Thoracic aorta (tissue), 2 donors: ENCODE data around the gene OR2AT4. TPM values are rescaled to one million over a fixed set of nuclear protein-coding genes. Genes with fewer than 3 reads are reported as not detected.

Source experiments
- ATAC-seq: fragments of 150-250 bp; one replicate; pipeline ENCODE4 v1.8.0; 2017; ENCODE audit warnings: low read depth; ENCODE audit not compliant: insufficient number of reproducible peaks, low FRiP score
- DNase-seq: peaks from one replicate; pipeline ENCODE4 v3.0.0-alpha.2; 2020; ENCODE audit warnings: low spot score
- H3K27ac ChIP-seq, 2 donors: fragments of 200-600 bp; sonication (generic); 1 replicate in 1 of 2; 2 replicates in 1 of 2; pipeline ENCODE4 v1.5.1; 2016; ENCODE audit warnings: mild to moderate bottlenecking in 2 of 2, moderate library complexity in 2 of 2
- H3K27me3 ChIP-seq: fragments of 200-600 bp; sonication (generic); replicated peaks from 2 replicates; pipeline ENCODE4 v1.6.0; 2016; ENCODE audit warnings: mild to moderate bottlenecking; ENCODE audit not compliant: insufficient read depth
- H3K36me3 ChIP-seq: fragments of 200-600 bp; sonication (generic); one replicate; pipeline ENCODE4 v1.5.1; 2016
- H3K4me1 ChIP-seq, 2 donors: fragments of 200-600 bp; sonication (generic); 1 replicate in 1 of 2; 2 replicates in 1 of 2; pipeline versions ENCODE4 v1.5.1 to v1.6.0; 2016; ENCODE audit warnings: low read depth in 2 of 2, mild to moderate bottlenecking in 1 of 2; ENCODE audit not compliant: control insufficient read depth in 1 of 2
- H3K4me3 ChIP-seq: fragments of 200-600 bp; sonication (generic); 2 replicates; pipeline ENCODE4 v1.5.1; 2016; ENCODE audit warnings: mild to moderate bottlenecking
- H3K9me3 ChIP-seq: fragments of 200-600 bp; sonication (generic); 2 replicates; pipeline ENCODE4 v1.5.1; 2016
- total RNA-seq, 2 donors: library from RNA; depleted of rRNA; stranded (reverse); fragments of >200 nt; gene quantifications; one replicate each; pipeline versions ENCODE4 v1.1.0 to v1.2.3, GENCODE V29; 2016
- TF ChIP-seq, protein P1 (sequence below): fragments of 200-600 bp; sonication (generic); IDR thresholded peaks from one replicate; pipeline ENCODE4 v1.5.1; 2019; ENCODE audit warnings: antibody characterized with exemption

Gene OR2AT4
- total RNA-seq, 2 donors from 2014 or later = not detected

GRCh38 chr11:75068559-75068958 lies 28.1 kb downstream of the OR2AT4 start:
- Histone ChIP-seq H3K27me3 (no peaks in the 10 kb centered on the region), H3K27ac (no peak overlapping the region), H3K4me1 (no peaks in the 10 kb centered on the region), H3K9me3 (no peaks in the 10 kb centered on the region), H3K36me3 (no peaks in the 10 kb centered on the region), H3K4me3 (no peak overlapping the region)
- TF ChIP-seq, protein P1, sequence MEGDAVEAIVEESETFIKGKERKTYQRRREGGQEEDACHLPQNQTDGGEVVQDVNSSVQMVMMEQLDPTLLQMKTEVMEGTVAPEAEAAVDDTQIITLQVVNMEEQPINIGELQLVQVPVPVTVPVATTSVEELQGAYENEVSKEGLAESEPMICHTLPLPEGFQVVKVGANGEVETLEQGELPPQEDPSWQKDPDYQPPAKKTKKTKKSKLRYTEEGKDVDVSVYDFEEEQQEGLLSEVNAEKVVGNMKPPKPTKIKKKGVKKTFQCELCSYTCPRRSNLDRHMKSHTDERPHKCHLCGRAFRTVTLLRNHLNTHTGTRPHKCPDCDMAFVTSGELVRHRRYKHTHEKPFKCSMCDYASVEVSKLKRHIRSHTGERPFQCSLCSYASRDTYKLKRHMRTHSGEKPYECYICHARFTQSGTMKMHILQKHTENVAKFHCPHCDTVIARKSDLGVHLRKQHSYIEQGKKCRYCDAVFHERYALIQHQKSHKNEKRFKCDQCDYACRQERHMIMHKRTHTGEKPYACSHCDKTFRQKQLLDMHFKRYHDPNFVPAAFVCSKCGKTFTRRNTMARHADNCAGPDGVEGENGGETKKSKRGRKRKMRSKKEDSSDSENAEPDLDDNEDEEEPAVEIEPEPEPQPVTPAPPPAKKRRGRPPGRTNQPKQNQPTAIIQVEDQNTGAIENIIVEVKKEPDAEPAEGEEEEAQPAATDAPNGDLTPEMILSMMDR = no peak
- no peak for ATAC-seq
- no peak for DNase-seq

GRCh38 chr11:75066061-75066460 lies 30.6 kb downstream of the OR2AT4 start:
- DNase-seq (no peak), ATAC-seq (no peak)
- no peaks in the 10 kb centered on the region for H3K9me3 ChIP-seq
- no peaks in the 10 kb centered on the region for H3K27me3 ChIP-seq
- TF ChIP-seq, protein P1 = no peak
- no peaks in the 10 kb centered on the region for H3K4me1 ChIP-seq
- no peaks in the 10 kb centered on the region for H3K36me3 ChIP-seq
- no peak overlapping the region for H3K27ac ChIP-seq
- no peak overlapping the region for H3K4me3 ChIP-seq

GRCh38 chr11:75063741-75064314 lies 32.8 kb downstream of the OR2AT4 start:
- H3K36me3 ChIP-seq = no peaks in the 10 kb centered on the region
- DNase-seq (no peak), ATAC-seq (no peak)
- H3K4me3 ChIP-seq = no peak overlapping the region
- no peaks in the 10 kb centered on the region for H3K4me1 ChIP-seq
- no peak overlapping the region for H3K27ac ChIP-seq
- TF ChIP-seq, protein P1 = no peak
- no peaks in the 10 kb centered on the region for H3K27me3 ChIP-seq
- no peaks in the 10 kb centered on the region for H3K9me3 ChIP-seq

- Histone ChIP-seq H3K9me3 (no peaks in the 10 kb centered on the region), H3K27ac (no peak overlapping the region), H3K4me3 (no peak overlapping the region), H3K27me3 (no peaks in the 10 kb centered on the region), H3K4me1 (no peaks in the 10 kb centered on the region), H3K36me3 (no peaks in the 10 kb centered on the region)
- ATAC-seq = no peak
- no peak for DNase-seq
- TF ChIP-seq, protein P1 = no peak
Measured at GRCh38 chr11:75059299-75059698, 37.4 kb downstream of the OR2AT4 start.

DNA sequence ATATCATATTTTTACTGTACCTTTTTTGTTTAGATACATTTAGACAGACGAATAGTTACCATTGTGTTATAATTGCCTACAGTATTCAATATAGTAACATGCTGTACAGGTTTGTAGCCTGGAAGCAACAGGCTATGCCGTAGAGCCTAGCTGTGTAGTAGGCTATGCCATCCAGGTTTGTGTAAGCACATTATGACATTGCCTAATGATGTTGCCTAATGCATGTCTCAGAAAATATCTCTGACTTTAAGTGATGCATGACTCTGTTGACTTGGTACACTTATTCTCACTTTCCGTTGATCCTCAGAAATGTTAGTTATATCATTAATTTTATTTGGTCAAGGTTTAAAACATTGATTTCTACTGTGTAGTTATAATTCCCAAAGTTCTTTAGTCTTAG lies 39.9 kb downstream of the OR2AT4 start:
- H3K27me3 ChIP-seq = no peaks in the 10 kb centered on the region
- DNase-seq = no peak
- H3K4me3 ChIP-seq = no peak overlapping the region
- TF ChIP-seq, protein P1 = no peak
- no peak overlapping the region for H3K27ac ChIP-seq
- no peak for ATAC-seq
- H3K36me3 ChIP-seq = no peaks in the 10 kb centered on the region
- H3K4me1 ChIP-seq = no peaks in the 10 kb centered on the region
- peaks cover 7% of the 10 kb centered on the region for H3K9me3 ChIP-seq
